Left ventricle myocardium inferior (tissue), 1 donor: ENCODE measurements around the gene PPIP5K2. TPM values are rescaled to one million over a fixed set of nuclear protein-coding genes. Genes with fewer than 3 reads are reported as not detected.

ENCODE experiments used
- DNase-seq: peaks from one replicate; pipeline ENCODE4 v3.0.0-alpha.2; 2020
- H3K27ac ChIP-seq: fragments of 200-600 bp; replicated peaks from 2 replicates; pipeline ENCODE4 v1.8.0; 2021
- H3K27me3 ChIP-seq: fragments of 200-600 bp; 2 replicates; pipeline ENCODE4 v1.8.0; 2021; ENCODE audit warnings: low read depth
- H3K36me3 ChIP-seq: fragments of 200-600 bp; 2 replicates; pipeline ENCODE4 v1.8.0; 2021
- H3K4me1 ChIP-seq: fragments of 200-600 bp; 2 replicates; pipeline ENCODE4 v1.8.0; 2021
- H3K4me3 ChIP-seq: fragments of 200-600 bp; 2 replicates; pipeline ENCODE4 v1.8.0; 2021; ENCODE audit warnings: mild to moderate bottlenecking, moderate library complexity
- H3K9me3 ChIP-seq: fragments of 200-600 bp; replicated peaks from 2 replicates; pipeline ENCODE4 v1.8.0; 2021
- intact Hi-C: fragments of 100-400 bp; cut with micrococcal nuclease; formaldehyde crosslinking; loops from one replicate; pipeline ENCODE4 v1.11.0; 2022
- total RNA-seq: library from RNA; stranded (reverse); fragmentation: NEBNext Ultra II Directional; extraction: Animal tissue kit (Norgen Biotek cat#: 25700); gene quantifications from one replicate; pipeline ENCODE4 v1.2.1, GENCODE V29; 2021
- TF ChIP-seq, protein P1 (sequence below): fragments of 200-600 bp; IDR thresholded peaks from 2 replicates; pipeline ENCODE4 v1.8.0; 2021; ENCODE audit warnings: antibody characterized with exemption, mild to moderate bottlenecking, borderline replicate concordance
- donor health status: DM: no; HTN: yes; CAD: no; lungs with severe emphysema.

The PPIP5K2 gene
- total RNA-seq, 1 donor from 2014 or later: 28.5 TPM

DNA sequence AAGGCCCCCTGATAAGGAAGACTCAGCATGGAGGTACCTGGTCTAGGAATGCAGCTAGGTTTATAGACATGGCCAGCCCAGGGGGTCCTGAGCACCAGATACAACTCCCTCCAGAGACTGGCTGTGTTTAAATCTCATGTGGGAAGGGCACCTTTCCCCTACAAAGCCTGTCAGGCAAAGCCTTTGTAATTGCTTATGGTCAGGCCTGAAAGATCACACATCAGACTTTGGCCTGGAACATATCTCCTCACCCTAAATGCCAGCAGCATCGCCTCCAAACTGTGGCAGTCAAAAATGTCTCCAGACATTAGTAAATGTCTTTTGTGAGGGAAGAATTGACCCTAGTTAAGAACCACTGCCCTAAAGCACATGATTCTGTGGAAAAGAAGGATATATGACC, 86.9 kb downstream of the PPIP5K2 start:
- no peak for DNase-seq
- H3K36me3 ChIP-seq: peaks cover 43% of the 10 kb centered on the region
- TF ChIP-seq, protein P1, sequence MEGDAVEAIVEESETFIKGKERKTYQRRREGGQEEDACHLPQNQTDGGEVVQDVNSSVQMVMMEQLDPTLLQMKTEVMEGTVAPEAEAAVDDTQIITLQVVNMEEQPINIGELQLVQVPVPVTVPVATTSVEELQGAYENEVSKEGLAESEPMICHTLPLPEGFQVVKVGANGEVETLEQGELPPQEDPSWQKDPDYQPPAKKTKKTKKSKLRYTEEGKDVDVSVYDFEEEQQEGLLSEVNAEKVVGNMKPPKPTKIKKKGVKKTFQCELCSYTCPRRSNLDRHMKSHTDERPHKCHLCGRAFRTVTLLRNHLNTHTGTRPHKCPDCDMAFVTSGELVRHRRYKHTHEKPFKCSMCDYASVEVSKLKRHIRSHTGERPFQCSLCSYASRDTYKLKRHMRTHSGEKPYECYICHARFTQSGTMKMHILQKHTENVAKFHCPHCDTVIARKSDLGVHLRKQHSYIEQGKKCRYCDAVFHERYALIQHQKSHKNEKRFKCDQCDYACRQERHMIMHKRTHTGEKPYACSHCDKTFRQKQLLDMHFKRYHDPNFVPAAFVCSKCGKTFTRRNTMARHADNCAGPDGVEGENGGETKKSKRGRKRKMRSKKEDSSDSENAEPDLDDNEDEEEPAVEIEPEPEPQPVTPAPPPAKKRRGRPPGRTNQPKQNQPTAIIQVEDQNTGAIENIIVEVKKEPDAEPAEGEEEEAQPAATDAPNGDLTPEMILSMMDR: no peak
- intact Hi-C loops: no loop called here
- peaks cover 4% of the 10 kb centered on the region for H3K9me3 ChIP-seq
- no peaks in the 10 kb centered on the region for H3K27me3 ChIP-seq
- H3K27ac ChIP-seq: no peak overlapping the region
- peaks cover 14% of the 10 kb centered on the region for H3K4me1 ChIP-seq
- H3K4me3 ChIP-seq: no peak overlapping the region

DNA sequence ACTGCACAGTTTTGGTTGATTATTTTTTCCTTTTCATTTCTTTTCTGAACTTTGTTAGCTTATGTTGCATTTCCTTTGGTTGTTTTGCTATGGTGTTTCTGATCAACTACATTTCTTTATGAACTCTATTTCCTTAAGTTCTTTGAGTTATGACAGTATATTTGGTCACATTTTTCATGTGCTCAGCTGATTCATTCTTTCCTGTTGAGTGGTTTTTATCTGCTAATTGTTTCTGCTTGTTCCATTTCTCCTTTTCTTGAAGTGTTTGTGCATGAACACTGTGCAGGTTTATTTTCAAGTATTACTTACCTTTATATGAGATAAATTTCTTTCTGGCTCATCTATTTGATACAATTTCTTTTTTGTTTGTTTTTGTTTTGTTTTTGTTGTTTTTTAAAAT, 87.6 kb downstream of the PPIP5K2 start:
- Histone ChIP-seq H3K36me3 (peaks cover 37% of the 10 kb centered on the region), H3K27me3 (no peaks in the 10 kb centered on the region), H3K27ac (no peak overlapping the region), H3K9me3 (peaks cover 4% of the 10 kb centered on the region), H3K4me1 (peaks cover 17% of the 10 kb centered on the region), H3K4me3 (no peak overlapping the region)
- DNase-seq: no peak
- TF ChIP-seq, protein P1: no peak
- intact Hi-C loops: no loop called here

DNA sequence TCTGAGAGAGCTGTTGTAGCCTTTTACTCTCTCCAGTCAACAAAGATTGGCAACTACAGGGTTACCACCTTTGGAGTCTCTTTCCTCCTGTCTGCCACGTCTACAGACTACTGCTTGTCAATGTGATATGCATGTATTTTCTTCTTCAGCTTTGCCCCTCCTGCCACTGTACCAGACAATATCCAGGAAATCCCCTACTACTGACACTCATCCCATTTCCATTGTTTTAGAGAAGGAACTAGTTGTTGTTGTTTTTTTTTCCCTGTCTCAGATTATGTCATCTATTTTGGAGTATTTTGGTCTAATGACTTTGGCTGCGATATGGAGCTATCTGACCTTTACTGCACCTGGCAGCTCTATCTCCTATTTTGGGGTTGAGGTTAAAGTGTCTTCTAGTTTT, 88.4 kb downstream of the PPIP5K2 start:
- intact Hi-C loops: no loop called here
- H3K27ac ChIP-seq: no peak overlapping the region
- TF ChIP-seq, protein P1: no peak
- H3K27me3 ChIP-seq: no peaks in the 10 kb centered on the region
- no peak overlapping the region for H3K4me3 ChIP-seq
- peaks cover 30% of the 10 kb centered on the region for H3K36me3 ChIP-seq
- H3K4me1 ChIP-seq: peaks cover 17% of the 10 kb centered on the region
- H3K9me3 ChIP-seq: peaks cover 4% of the 10 kb centered on the region
- DNase-seq: no peak

DNA sequence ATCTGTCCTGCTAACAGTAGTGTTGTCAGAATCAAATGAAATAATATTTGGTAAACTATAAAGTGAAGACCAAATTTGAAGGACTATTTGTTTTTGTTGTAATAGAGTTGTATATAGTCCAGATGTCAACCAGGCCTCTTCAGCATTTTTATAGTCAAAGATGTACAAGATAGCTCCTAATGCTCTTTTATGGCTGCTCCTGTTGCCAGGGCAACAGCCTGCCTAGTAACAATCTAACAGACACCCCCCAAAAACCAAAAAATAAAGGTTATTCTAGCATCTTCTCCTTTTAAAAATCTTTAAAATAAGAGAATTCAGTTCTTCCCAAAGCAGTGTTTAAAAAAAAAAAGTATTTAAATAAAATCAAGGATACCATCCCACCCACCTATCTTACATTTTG, 89.0 kb downstream of the PPIP5K2 start:
- Histone ChIP-seq H3K36me3 (peaks cover 26% of the 10 kb centered on the region), H3K4me3 (no peak overlapping the region), H3K9me3 (peaks cover 4% of the 10 kb centered on the region), H3K27me3 (no peaks in the 10 kb centered on the region), H3K27ac (no peak overlapping the region), H3K4me1 (peaks cover 17% of the 10 kb centered on the region)
- TF ChIP-seq, protein P1: no peak
- no peak for DNase-seq
- intact Hi-C loops: no loop called here

DNA sequence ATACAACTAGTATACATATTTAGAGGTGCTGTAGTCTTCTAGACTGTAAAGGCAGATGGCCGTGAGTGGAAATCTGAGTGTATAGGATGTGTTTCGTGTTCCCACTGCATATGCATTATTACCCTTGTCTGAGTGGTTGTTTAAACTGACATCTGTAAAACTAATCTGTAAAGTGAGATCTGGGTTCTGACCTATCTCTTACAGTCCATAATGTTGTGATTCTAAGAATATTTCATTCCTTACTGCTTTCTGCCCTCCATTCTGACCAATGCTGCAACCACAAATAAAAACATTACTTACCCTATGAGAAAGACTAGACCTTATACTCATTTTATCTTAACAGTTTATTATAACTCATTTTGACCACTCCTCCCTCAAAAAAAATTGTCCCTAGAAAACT, 90.9 kb downstream of the PPIP5K2 start:
- no peak overlapping the region for H3K4me3 ChIP-seq
- intact Hi-C loops: no loop called here
- no peak overlapping the region for H3K27ac ChIP-seq
- H3K4me1 ChIP-seq: peaks cover 25% of the 10 kb centered on the region
- DNase-seq: no peak
- no peaks in the 10 kb centered on the region for H3K27me3 ChIP-seq
- no peaks in the 10 kb centered on the region for H3K9me3 ChIP-seq
- TF ChIP-seq, protein P1: no peak
- peaks cover 8% of the 10 kb centered on the region for H3K36me3 ChIP-seq
